ENCODE measurements around the gene FIS1.
"Not testable (repeated sequence)": the region's sequence is repeated elsewhere in the genome, so short reads cannot be mapped to it uniquely, and the experiment has no call there.

FIS1 gene

DNA sequence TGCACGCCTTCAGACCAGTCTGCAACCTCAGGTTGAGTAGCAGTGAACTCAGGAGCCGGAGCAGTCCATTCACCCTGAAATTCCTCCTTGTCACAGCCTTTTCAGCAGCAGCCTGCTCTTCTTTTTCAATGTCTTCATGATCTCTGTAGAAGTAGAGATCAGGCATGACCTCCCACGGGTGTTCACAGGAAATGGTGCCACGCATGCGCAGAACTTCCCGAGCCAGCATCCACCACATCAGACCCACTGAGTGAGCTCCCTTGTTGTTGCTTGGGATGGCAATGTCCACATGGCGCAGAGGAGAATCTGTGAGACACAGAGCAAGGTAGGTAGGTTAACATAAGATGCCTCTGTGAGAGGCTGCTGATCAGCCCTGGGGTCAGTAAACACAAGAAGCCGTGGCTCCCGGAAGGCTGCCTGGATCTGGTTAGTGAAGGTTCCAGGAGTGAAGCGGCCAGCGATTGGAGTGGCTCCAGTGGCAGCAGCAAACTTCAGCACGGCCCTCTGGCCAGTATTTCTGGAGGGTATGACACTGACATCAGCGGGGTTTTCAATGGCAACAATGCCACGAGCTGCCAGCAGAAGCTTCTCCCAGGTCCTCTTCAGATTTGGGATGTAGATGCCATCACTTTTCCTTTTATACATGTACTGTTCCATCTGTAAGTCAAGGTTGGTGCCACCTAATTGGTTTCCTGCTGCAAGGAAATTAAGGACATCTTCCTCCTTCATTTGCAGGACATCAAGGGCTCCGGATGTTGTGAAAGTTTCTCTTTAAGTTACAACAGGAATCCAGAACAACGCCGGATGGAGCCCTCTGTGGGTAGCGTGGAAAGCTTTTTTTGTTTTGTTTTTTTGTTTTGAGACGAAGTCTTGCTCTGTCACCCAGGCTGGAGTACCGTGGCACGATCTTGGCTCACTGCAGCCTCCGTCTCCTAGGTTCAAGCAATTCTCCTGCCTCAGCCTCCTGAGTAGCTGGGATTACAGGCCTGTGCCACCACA is 40.8 kb downstream of the FIS1 start:
- DNase-seq (ENCODE audit: low read depth) = not testable (repeated sequence)

GRCh38 chr7:101202603-101202918 is 42.3 kb downstream of the FIS1 start:
- DNase-seq (ENCODE audit: low read depth) = no peak

DNA sequence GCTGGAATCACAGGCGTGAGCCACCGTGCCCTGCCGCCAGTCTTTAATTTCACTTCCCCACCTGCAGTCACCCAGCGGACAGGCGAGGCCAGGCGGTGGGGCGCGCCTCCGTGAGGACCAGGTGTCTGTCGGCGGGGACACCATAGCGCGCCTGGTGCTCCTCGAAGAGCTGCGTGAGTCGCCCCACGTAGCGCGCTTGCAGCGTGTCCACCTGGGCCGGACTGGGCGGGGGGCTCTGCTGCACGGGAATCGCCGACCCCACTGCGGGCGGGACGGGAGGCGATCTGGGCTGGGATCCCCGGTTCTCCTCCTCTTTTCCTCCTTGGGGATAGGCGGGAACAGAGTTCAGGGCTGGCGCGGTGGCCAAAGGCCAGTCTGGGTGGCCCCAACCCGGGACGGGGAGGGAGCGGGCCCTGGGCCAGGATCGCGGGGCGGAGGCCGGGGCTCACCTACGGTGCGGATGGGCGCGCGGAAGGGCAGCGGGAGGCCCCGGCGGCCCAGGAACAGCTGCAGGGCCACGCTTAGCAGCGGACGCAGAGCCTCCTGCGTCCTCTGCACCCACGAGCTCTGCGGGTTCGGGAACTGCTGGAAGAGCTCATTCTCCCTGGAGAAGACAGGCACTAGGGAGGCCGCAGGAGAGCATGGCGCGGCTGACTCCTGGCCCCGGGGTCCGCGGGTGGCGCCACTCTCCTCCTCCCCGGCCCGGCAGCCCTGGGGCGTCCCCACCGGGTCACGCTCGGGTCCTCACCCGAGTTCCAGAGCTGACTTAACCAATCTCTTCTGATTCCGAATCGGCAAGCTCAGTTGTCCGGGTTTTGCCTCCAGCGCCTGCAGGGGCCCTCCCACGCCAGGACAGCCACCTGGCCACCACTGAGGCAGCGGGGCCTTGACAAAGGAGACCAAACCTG is 42.9 kb downstream of the FIS1 start:
- DNase-seq (ENCODE audit: low read depth) = no peak

DNA sequence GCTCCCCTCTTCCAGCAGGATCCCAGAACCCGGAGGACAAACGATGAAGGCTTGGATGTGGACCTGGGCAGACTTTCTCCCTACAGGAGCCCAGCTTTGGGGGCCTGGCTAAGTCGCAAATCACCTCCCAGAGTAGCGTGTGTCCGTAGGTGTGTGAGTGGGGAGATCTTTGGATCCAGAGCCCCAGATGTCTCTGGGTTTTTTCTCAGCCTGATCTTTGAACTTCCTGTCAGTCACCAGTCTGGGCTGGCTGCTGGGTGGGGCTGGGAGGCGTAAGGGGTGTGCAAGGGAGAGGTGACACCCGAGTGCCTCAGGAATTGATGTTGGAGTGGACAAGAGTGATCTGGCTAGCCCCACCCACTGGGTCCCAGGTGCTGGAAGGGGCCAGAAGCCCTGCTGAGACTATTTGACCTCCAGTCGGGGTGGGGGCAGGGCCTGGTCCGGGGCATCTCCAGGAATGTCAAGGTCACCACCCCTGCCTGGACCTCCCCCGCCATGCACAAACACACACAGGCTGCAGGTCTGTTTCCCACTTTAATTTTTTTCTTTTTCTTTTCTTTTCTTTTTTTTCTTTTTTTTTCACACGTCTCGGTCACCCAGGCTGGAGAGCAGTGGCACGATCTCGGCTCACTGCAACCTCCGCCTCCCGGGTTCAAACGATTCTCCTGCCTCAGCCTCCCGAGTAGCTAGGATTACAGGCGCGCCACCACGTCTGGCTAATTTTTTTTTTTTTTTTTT is 43.9 kb downstream of the FIS1 start, which contains the start of gene MOGAT3:
Gene MOGAT3 (minus strand): TSS at position 175 of the 738 bp plus-strand sequence. CDS start 182 bp downstream, outside the sequence.
- DNase-seq (ENCODE audit: low read depth) = no peak

GRCh38 chr7:101200504-101200861 is 44.4 kb downstream of the FIS1 start:
- DNase-seq (ENCODE audit: low read depth) = no peak

- not testable (repeated sequence) for DNase-seq (ENCODE audit: low read depth)
Observed at GRCh38 chr7:101199522-101199921, 45.4 kb downstream of the FIS1 start.

GRCh38 chr7:101198476-101198875 is 46.4 kb downstream of the FIS1 start:
- DNase-seq (ENCODE audit: low read depth) = no peak

DNA sequence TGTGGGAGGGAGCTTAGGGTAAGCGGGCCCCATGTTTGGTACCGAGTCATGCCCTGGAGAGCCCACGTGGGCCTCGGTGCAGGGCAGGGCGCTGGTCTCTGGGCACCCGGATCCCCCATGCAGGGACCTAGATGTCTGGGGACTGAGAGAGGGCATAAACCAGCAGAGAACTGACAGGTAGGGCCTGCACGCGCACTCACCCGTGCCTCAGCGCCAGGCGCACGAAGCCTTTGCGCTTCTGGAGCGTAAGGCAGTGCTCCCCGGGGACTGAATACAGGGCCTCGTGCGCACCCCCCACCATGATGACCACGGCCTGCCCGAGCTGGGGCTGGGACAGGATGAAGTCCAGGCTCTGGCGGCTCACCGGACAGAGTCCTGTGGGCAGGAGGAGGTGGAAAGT is 46.9 kb downstream of the FIS1 start:
- no peak for DNase-seq (ENCODE audit: low read depth)

DNA sequence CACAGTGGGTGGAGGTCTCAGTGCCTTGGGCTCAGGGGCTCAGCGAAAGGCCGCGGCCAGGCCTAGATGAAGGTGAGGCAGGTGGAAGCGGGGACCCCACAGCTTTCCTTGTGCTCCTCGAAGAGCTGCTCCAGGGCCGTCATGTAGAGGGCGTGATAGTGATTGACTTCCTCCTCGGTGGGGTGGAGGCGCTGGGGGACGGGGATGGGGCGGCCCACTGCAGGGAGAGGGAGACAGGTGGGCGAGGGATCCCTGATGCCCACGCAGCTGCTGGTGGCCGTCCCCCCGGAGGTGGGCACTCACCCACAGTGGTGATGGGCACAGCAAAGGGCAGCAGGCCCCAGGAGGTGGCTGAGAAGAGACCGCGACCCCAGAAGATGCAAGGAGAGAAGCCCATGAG is 49.0 kb downstream of the FIS1 start:
- no peak for DNase-seq (ENCODE audit: low read depth)

All from activated T-cell treated with anti-CD3 and anti-CD28 coated beads for 24 hours (primary cell).